Measurements from ENCODE around the gene CCDC106. TPM values are rescaled to one million over a fixed set of nuclear protein-coding genes. Genes with fewer than 3 reads are reported as not detected.

Gene CCDC106
- total RNA-seq, 1 donor from 2014 or later: 20.8 TPM

- H3K36me3 Mint-ChIP-seq: peaks cover 20% of the 10 kb centered on the region
- H3K27ac Mint-ChIP-seq: no peak overlapping the region
- no peak overlapping the region for H3K4me3 Mint-ChIP-seq
- H3K27me3 Mint-ChIP-seq (ENCODE audit: low read depth): no peaks in the 10 kb centered on the region
- peaks cover 32% of the 10 kb centered on the region for H3K4me1 Mint-ChIP-seq
- DNase-seq (ENCODE audit: low spot score in 2 of 2, unreplicated experiment in 2 of 2): no peak
- TF ChIP-seq CTCF (IDR thresholded peaks at IDR 0.05; ENCODE audit: unreplicated experiment): no peak
- no peaks in the 10 kb centered on the region for H3K9me3 Mint-ChIP-seq
Measured at GRCh38 chr19:55660404-55660803, 12.4 kb downstream of the CCDC106 start.

- TF ChIP-seq CTCF (IDR thresholded peaks at IDR 0.05; ENCODE audit: unreplicated experiment): no peak
- no peak for DNase-seq (ENCODE audit: low spot score in 2 of 2, unreplicated experiment in 2 of 2)
- no peaks in the 10 kb centered on the region for H3K9me3 Mint-ChIP-seq
- no peak overlapping the region for H3K27ac Mint-ChIP-seq
- H3K4me3 Mint-ChIP-seq: no peak overlapping the region
- H3K4me1 Mint-ChIP-seq: peaks cover 28% of the 10 kb centered on the region
- H3K36me3 Mint-ChIP-seq: peaks cover 22% of the 10 kb centered on the region
- no peaks in the 10 kb centered on the region for H3K27me3 Mint-ChIP-seq (ENCODE audit: low read depth)
Measured at GRCh38 chr19:55660991-55661390, 13.0 kb downstream of the CCDC106 start.

GRCh38 chr19:55661826-55662225 lies 13.8 kb downstream of the CCDC106 start:
- Mint-ChIP-seq H3K4me3 (no peak overlapping the region), H3K27ac (no peak overlapping the region)
- TF ChIP-seq CTCF (IDR thresholded peaks at IDR 0.05; ENCODE audit: unreplicated experiment): no peak

GRCh38 chr19:55663846-55664536 lies 16.0 kb downstream of the CCDC106 start:
- no peaks in the 10 kb centered on the region for H3K27me3 Mint-ChIP-seq (ENCODE audit: low read depth)
- no peak overlapping the region for H3K27ac Mint-ChIP-seq
- DNase-seq (ENCODE audit: low spot score in 2 of 2, unreplicated experiment in 2 of 2): no peak
- peaks cover 7% of the 10 kb centered on the region for H3K4me1 Mint-ChIP-seq
- H3K36me3 Mint-ChIP-seq: peaks cover 22% of the 10 kb centered on the region
- no peaks in the 10 kb centered on the region for H3K9me3 Mint-ChIP-seq
- no peak overlapping the region for H3K4me3 Mint-ChIP-seq
- TF ChIP-seq CTCF (IDR thresholded peaks at IDR 0.05; ENCODE audit: unreplicated experiment): no peak

More at GRCh38 chr19:55661826-55662225, 13.8 kb downstream of the CCDC106 start:
- Mint-ChIP-seq H3K36me3 (peaks cover 22% of the 10 kb centered on the region), H3K9me3 (no peaks in the 10 kb centered on the region), H3K4me1 (peaks cover 19% of the 10 kb centered on the region), H3K27me3 (ENCODE audit: low read depth) (no peaks in the 10 kb centered on the region)
- no peak for DNase-seq (ENCODE audit: low spot score in 2 of 2, unreplicated experiment in 2 of 2)

- H3K36me3 Mint-ChIP-seq: peaks cover 26% of the 10 kb centered on the region
- DNase-seq (ENCODE audit: low spot score in 2 of 2, unreplicated experiment in 2 of 2): no peak
- no peak overlapping the region for H3K4me3 Mint-ChIP-seq
- H3K9me3 Mint-ChIP-seq: no peaks in the 10 kb centered on the region
- H3K27ac Mint-ChIP-seq: no peak overlapping the region
- TF ChIP-seq CTCF (IDR thresholded peaks at IDR 0.05; ENCODE audit: unreplicated experiment): no peak
- H3K27me3 Mint-ChIP-seq (ENCODE audit: low read depth): no peaks in the 10 kb centered on the region
- H3K4me1 Mint-ChIP-seq: peaks cover 4% of the 10 kb centered on the region
Measured at GRCh38 chr19:55666343-55667005, 18.5 kb downstream of the CCDC106 start.
